ENCODE data around the gene CDIPT. TPM values are rescaled to one million over a fixed set of nuclear protein-coding genes. Genes with fewer than 3 reads are reported as not detected.
A peak's percentile ranks its signal among the peaks of the same experiment; 100 is the strongest.

The CDIPT gene
- total and polyA plus RNA-seq, 2 of the 13 experiments (the other 11 are each of a cell fraction or from before 2014, with no cell fraction given): 54.9 to 97.5 TPM

DNA sequence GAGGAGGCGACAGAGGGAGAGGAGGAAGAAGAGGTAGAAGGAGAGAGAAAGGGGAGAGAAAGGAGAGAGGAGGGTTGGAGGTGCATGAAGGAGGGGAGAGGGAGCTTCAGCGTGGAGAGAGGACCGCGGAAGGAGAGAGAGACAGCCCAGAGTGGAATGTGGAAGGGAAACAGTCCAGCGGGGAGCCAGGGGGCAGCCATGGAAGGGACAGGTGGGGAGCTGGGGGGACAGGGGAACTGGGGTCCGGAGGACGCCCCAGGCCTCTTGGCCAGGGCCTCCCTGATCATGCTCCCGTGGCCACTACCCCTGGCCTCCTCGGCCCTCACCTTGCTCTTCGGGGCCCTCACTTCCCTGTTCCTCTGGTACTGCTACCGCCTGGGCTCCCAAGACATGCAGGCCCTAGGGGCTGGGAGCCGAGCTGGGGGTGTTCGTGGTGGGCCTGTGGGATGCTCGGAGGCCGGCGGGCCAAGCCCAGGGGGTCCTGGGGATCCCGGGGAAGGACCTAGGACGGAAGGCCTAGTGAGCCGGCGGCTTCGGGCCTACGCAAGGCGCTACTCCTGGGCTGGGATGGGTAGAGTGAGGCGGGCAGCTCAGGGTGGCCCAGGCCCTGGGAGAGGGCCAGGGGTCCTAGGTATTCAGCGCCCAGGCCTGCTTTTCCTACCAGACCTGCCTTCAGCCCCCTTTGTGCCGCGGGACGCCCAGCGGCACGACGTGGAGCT is 38.0 kb upstream of the CDIPT start (continued):
- TF ChIP-seq, protein P1, sequence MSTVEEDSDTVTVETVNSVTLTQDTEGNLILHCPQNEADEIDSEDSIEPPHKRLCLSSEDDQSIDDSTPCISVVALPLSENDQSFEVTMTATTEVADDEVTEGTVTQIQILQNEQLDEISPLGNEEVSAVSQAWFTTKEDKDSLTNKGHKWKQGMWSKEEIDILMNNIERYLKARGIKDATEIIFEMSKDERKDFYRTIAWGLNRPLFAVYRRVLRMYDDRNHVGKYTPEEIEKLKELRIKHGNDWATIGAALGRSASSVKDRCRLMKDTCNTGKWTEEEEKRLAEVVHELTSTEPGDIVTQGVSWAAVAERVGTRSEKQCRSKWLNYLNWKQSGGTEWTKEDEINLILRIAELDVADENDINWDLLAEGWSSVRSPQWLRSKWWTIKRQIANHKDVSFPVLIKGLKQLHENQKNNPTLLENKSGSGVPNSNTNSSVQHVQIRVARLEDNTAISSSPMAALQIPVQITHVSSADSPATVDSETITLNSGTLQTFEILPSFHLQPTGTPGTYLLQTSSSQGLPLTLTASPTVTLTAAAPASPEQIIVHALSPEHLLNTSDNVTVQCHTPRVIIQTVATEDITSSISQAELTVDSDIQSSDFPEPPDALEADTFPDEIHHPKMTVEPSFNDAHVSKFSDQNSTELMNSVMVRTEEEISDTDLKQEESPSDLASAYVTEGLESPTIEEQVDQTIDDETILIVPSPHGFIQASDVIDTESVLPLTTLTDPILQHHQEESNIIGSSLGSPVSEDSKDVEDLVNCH (CRISPR knock-in tag; IDR thresholded peaks at IDR 0.05): no peak
- 0 out of 2 replicates have a peak, but pooled peaks have one; percentile 19 for TF ChIP-seq ZNF256 (CRISPR knock-in tag; conservative IDR thresholded peaks at IDR 0.05)
- no peak for TF ChIP-seq HIVEP1 (CRISPR knock-in tag; IDR thresholded peaks at IDR 0.05)
- TF ChIP-seq TFAP4 (IDR thresholded peaks at IDR 0.05; ENCODE audit: borderline replicate concordance, low read depth): no peak
- TF ChIP-seq ATAD3A (CRISPR knock-in tag; IDR thresholded peaks at IDR 0.05): no peak
- TF ChIP-seq NR2F6 (IDR thresholded peaks at IDR 0.05): no peak
- TF ChIP-seq NR2F6 (CRISPR knock-in tag; IDR thresholded peaks at IDR 0.05): no peak
- no peak for TF ChIP-seq CBX1 (IDR thresholded peaks at IDR 0.05; ENCODE audit: low read depth)
- no peak for TF ChIP-seq TMF1 (CRISPR knock-in tag; IDR thresholded peaks at IDR 0.05; ENCODE audit: low read depth)
- TF ChIP-seq JUNB (CRISPR knock-in tag; IDR thresholded peaks at IDR 0.05; ENCODE audit: borderline replicate concordance): no peak
- peak; percentile 18 for TF ChIP-seq PHB2 (IDR thresholded peaks at IDR 0.05; ENCODE audit: partially characterized antibody)
- TF ChIP-seq ZNF34 (CRISPR knock-in tag; IDR thresholded peaks at IDR 0.05; ENCODE audit: borderline replicate concordance): no peak
- TF ChIP-seq ZNF232 (CRISPR knock-in tag; IDR thresholded peaks at IDR 0.05; ENCODE audit: borderline replicate concordance): peak; percentile 47; the same call in 1 of the 2 replicates
- TF ChIP-seq MAFF (IDR thresholded peaks at IDR 0.05; ENCODE audit: low read depth, low read length): no peak
- TF ChIP-seq STAT5B (CRISPR knock-in tag; IDR thresholded peaks at IDR 0.05): no peak
- TF ChIP-seq ZFX (CRISPR knock-in tag; IDR thresholded peaks at IDR 0.05; ENCODE audit: low read depth): peak; percentile 98
- TF ChIP-seq LCORL (IDR thresholded peaks at IDR 0.05): 0 out of 2 replicates have a peak, but pooled peaks have one; percentile 62
- 0 out of 2 replicates have a peak, but pooled peaks have one; percentile 1 for TF ChIP-seq LCORL (CRISPR knock-in tag; IDR thresholded peaks at IDR 0.05)
- peak; percentile 39; the same call in 1 of the 2 replicates for TF ChIP-seq SP2 (CRISPR knock-in tag; IDR thresholded peaks at IDR 0.05)
- no peak for TF ChIP-seq ZNF264 (CRISPR knock-in tag; IDR thresholded peaks at IDR 0.05)
- TF ChIP-seq ZNF138 (CRISPR knock-in tag; IDR thresholded peaks at IDR 0.05; ENCODE audit: low read depth): no peak; the same call in 1 of the 2 replicates
- no peak for TF ChIP-seq HNRNPL (IDR thresholded peaks at IDR 0.05; ENCODE audit: low read depth, low read length)
- peak; percentile 60 for TF ChIP-seq HNRNPLL (IDR thresholded peaks at IDR 0.05; ENCODE audit: low read depth, low read length, poor library complexity, severe bottlenecking)
- no peak for TF ChIP-seq ISX (CRISPR knock-in tag; conservative IDR thresholded peaks at IDR 0.05)
- TF ChIP-seq ZNF280D (CRISPR knock-in tag; IDR thresholded peaks at IDR 0.05): peak; percentile 36; the same call in 1 of the 2 replicates
- no peak for TF ChIP-seq HNF4A (CRISPR knock-in tag; IDR thresholded peaks at IDR 0.05)
- 0 out of 2 replicates have a peak, but pooled peaks have one; percentile 89 for TF ChIP-seq PAWR (CRISPR knock-in tag; IDR thresholded peaks at IDR 0.05; ENCODE audit: borderline replicate concordance)
